ENCODE results near the gene RNU4-1. TPM values are rescaled to one million over a fixed set of nuclear protein-coding genes. Genes with fewer than 3 reads are reported as not detected.

RNU4-1 gene
- total and polyA plus RNA-seq, 2 donors (not counting 3 experiments of a cell fraction or from before 2014, with no cell fraction given) = under 0.01 to 2,141 TPM

GRCh38 chr12:120278137-120279069 lies 14.6 kb downstream of the RNU4-1 start:
- Histone ChIP-seq H3K4me3 (replicated peaks in 1 of 3; ENCODE audit: insufficient read depth in 1 of 3, low read depth in 1 of 3, low read length in 3 of 3) (no peak overlapping the region), H3K4me1 (ENCODE audit: control insufficient read depth, extremely low read depth, insufficient read depth, low read length) (no peaks in the 10 kb centered on the region), H4K20me1 (replicated peaks; ENCODE audit: control insufficient read depth, extremely low read depth, insufficient read depth, low read length) (no peaks in the 10 kb centered on the region), H3K27me3 (ENCODE audit: control insufficient read depth in 2 of 2, insufficient read depth in 2 of 2, low read length in 2 of 2) (no peaks in the 10 kb centered on the region), H3K9me3 (replicated peaks; ENCODE audit: control insufficient read depth, insufficient read depth, low read length) (no peaks in the 10 kb centered on the region), H3K27ac (ENCODE audit: insufficient read depth, low read depth, low read length) (no peak overlapping the region), H3K9ac (replicated peaks; ENCODE audit: extremely low read depth, insufficient read depth, low read length) (no peak overlapping the region), H3K79me2 (ENCODE audit: control insufficient read depth, insufficient read depth, low read length) (no peaks in the 10 kb centered on the region), H3K9me1 (replicated peaks; ENCODE audit: control insufficient read depth, extremely low read depth, insufficient read depth, low read length) (no peaks in the 10 kb centered on the region), H3K4me2 (ENCODE audit: insufficient read depth, low read length) (no peak overlapping the region), H2AFZ (ENCODE audit: low read depth, low read length) (no peak overlapping the region), H3K36me3 (ENCODE audit: control insufficient read depth in 2 of 2, extremely low read depth in 1 of 2, insufficient read depth in 2 of 2, low read length in 2 of 2) (no peaks in the 10 kb centered on the region)
- DNase-seq (ENCODE audit: low read depth, low spot score) = no peak
- TF ChIP-seq MAX (IDR thresholded peaks at IDR 0.05; ENCODE audit: insufficient read depth, insufficient read length) = no peak
- no peak for TF ChIP-seq GATA2 (IDR thresholded peaks at IDR 0.05; ENCODE audit: insufficient read depth, insufficient read length, low read depth, low read length)
- no peak for TF ChIP-seq JUN (IDR thresholded peaks at IDR 0.05; ENCODE audit: borderline replicate concordance, insufficient read depth, insufficient read length, low read depth)
- TF ChIP-seq EZH2 (IDR thresholded peaks at IDR 0.05; ENCODE audit: borderline replicate concordance, low read depth, low read length, severe bottlenecking) = no peak
- TF ChIP-seq CTCF (IDR thresholded peaks at IDR 0.05; ENCODE audit: extremely low read depth in 1 of 2, insufficient read depth in 1 of 2, low read depth in 1 of 2, low read length in 2 of 2) = no peak
- TF ChIP-seq POLR2A (IDR thresholded peaks at IDR 0.05; ENCODE audit: low read depth, low read length) = no peak
- TF ChIP-seq MYC (IDR thresholded peaks at IDR 0.05; ENCODE audit: low read depth, low read length) = no peak
- no peak for TF ChIP-seq POLR2AphosphoS5 (IDR thresholded peaks at IDR 0.05; ENCODE audit: insufficient read depth, low read depth, low read length)
- no peak for TF ChIP-seq FOS (IDR thresholded peaks at IDR 0.05; ENCODE audit: borderline replicate concordance, insufficient read depth, low read length)
- dilution Hi-C loops (cut with MboI; ENCODE audit: extremely low pct_ligation_motif_present, low sequenced_read_pairs) = no loop called here
- FAIRE-seq = no peak
- ChIA-PET CTCF (interaction anchor here (2.0 kb wide), 1 partner anchor 50 kb away, joined by 5 read pairs; no protein-coding TSS in a partner anchor), POLR2A (interaction anchor here (0.8 kb wide), 1 partner anchor 13 kb away, joined by 3 read pairs; the partner anchor contains the start of gene RNU4-2)
- intact Hi-C loops (cut with micrococcal nuclease) = no loop called here
- no TSS peak for BruUV-seq (replicated peaks)
